ENCODE results near the gene MACROD2.

MACROD2 gene

GRCh38 chr20:14470231-14470899 is 475.0 kb downstream of the MACROD2 start:
- H3K4me3 ChIP-seq (replicated peaks; ENCODE audit: low read depth, low read length) = no peak overlapping the region
- no peak for TF ChIP-seq CTCF (IDR thresholded peaks at IDR 0.05; ENCODE audit: low read depth, low read length, missing control alignments)
- DNase-seq (ENCODE audit: extremely low read depth, low read depth) = no peak

- DNase-seq (ENCODE audit: extremely low read depth, low read depth) = no peak
- no peak overlapping the region for H3K4me3 ChIP-seq (replicated peaks; ENCODE audit: low read depth, low read length)
Observed at GRCh38 chr20:14470977-14471661, 475.8 kb downstream of the MACROD2 start.

GRCh38 chr20:14477125-14477524 is 481.8 kb downstream of the MACROD2 start:
- no peak overlapping the region for H3K4me3 ChIP-seq (replicated peaks; ENCODE audit: low read depth, low read length)
- no peak for DNase-seq (ENCODE audit: extremely low read depth, low read depth)
- no peak for TF ChIP-seq CTCF (IDR thresholded peaks at IDR 0.05; ENCODE audit: low read depth, low read length, missing control alignments)

More at GRCh38 chr20:14470977-14471661, 475.8 kb downstream of the MACROD2 start:
- TF ChIP-seq CTCF (IDR thresholded peaks at IDR 0.05; ENCODE audit: low read depth, low read length, missing control alignments) = no peak

- no peak overlapping the region for H3K4me3 ChIP-seq (replicated peaks; ENCODE audit: low read depth, low read length)
- no peak for TF ChIP-seq CTCF (IDR thresholded peaks at IDR 0.05; ENCODE audit: low read depth, low read length, missing control alignments)
- no peak for DNase-seq (ENCODE audit: extremely low read depth, low read depth)
Observed at GRCh38 chr20:14478126-14478525, 482.8 kb downstream of the MACROD2 start.

- no peak overlapping the region for H3K4me3 ChIP-seq (replicated peaks; ENCODE audit: low read depth, low read length)
- TF ChIP-seq CTCF (IDR thresholded peaks at IDR 0.05; ENCODE audit: low read depth, low read length, missing control alignments) = no peak
- DNase-seq (ENCODE audit: extremely low read depth, low read depth) = no peak
Observed at GRCh38 chr20:14481863-14482262, 486.5 kb downstream of the MACROD2 start.

GRCh38 chr20:14488212-14488611 is 492.9 kb downstream of the MACROD2 start:
- TF ChIP-seq CTCF (IDR thresholded peaks at IDR 0.05; ENCODE audit: low read depth, low read length, missing control alignments) = no peak
- H3K4me3 ChIP-seq (replicated peaks; ENCODE audit: low read depth, low read length) = no peak overlapping the region
- no peak for DNase-seq (ENCODE audit: extremely low read depth, low read depth)

Measured in HFF-Myc (cell line).